HepG2 (cell line): ENCODE measurements around the gene CD300A. TPM values are rescaled to one million over a fixed set of nuclear protein-coding genes. Genes with fewer than 3 reads are reported as not detected.

Experiments
- ATAC-seq: fragments of 200-7000 bp; cut with Tn5 transposase; 3 replicates; pipeline ENCODE4 v1.9.1; 2020; ENCODE audit warnings: mild to moderate bottlenecking, moderate library complexity
- BruUV-seq: library from RNA; stranded (reverse); fragments of 400-500 nt; replicated peaks from 2 replicates; lab custom pipeline; 2021; lab: Mats Ljungman, UMichigan
- CTCF ChIA-PET: fragments of 300-600 bp; formaldehyde crosslinking; extraction: SDS; loops from one replicate; lab custom pipeline; 2021; ENCODE audit warnings: low total read pairs, inconsistent platforms, low intra/inter-chr PET ratio; lab: Yijun Ruan, JAX
- POLR2A ChIA-PET: fragments of 350-600 bp; sonication (Branson Sonifier 250); formaldehyde crosslinking; loops from one replicate; lab custom pipeline; 2020; ENCODE audit warnings: antibody characterized with exemption, inconsistent platforms; lab: Yijun Ruan, JAX
- DNase-seq: peaks from one replicate; pipeline ENCODE4 v3.0.0-alpha.2; 2015; ENCODE audit warnings: low spot score
- FAIRE-seq: peaks from 3 replicates; lab custom pipeline; 2011; peaks lifted over from hg19 to GRCh38; lab: Jason Lieb, UNC
- H2AFZ ChIP-seq: one replicate; pipeline ENCODE4 v1.6.1; 2011; ENCODE audit warnings: low read length, inconsistent platforms
- H3K27ac ChIP-seq: fragments of 300-600 bp; 3 replicates; pipeline ENCODE4 v1.8.0; 2011; ENCODE audit warnings: mixed run types, mild to moderate bottlenecking, mixed read lengths, low read length, inconsistent platforms; ENCODE audit not compliant: insufficient read depth; ENCODE audit errors: extremely low read length
- H3K27me3 ChIP-seq, 2 experiments: fragments of 200-600 bp in 1 of 2; 2 replicates in 1 of 2; 3 replicates in 1 of 2; pipeline versions ENCODE4 v1.6.0 to v1.8.0; 2011; ENCODE audit warnings: low read length in 2 of 2, mild to moderate bottlenecking in 2 of 2, moderate library complexity in 2 of 2, inconsistent platforms in 1 of 2; ENCODE audit not compliant: insufficient read depth in 2 of 2, control insufficient read depth in 1 of 2
- H3K36me3 ChIP-seq, 2 experiments: fragments of 200-600 bp in 1 of 2; replicated peaks in 1 of 2; 2 replicates in 1 of 2; 3 replicates in 1 of 2; pipeline versions ENCODE4 v1.5.1 to v1.8.0; 2011; ENCODE audit warnings: low read length in 2 of 2, inconsistent platforms in 1 of 2; ENCODE audit not compliant: insufficient read depth in 2 of 2, control insufficient read depth in 1 of 2
- H3K4me1 ChIP-seq: 2 replicates; pipeline ENCODE4 v1.5.1; 2012; ENCODE audit warnings: low read length, inconsistent platforms; ENCODE audit not compliant: insufficient read depth
- H3K4me2 ChIP-seq: 2 replicates; pipeline ENCODE4 v1.6.0; 2011; ENCODE audit warnings: low read depth, low read length, inconsistent platforms
- H3K4me3 ChIP-seq, 3 experiments: fragments of 200-600 bp in 1 of 3; sonication (generic), shearing (Covaris generic) in 1 of 3; replicated peaks in 1 of 3; 2 replicates each; pipeline ENCODE4 v1.5.1; 2011 to 2016; ENCODE audit warnings: low read length in 3 of 3, inconsistent platforms in 2 of 3, low read depth in 2 of 3, mild to moderate bottlenecking in 2 of 3, control low read depth in 1 of 3, mixed read lengths in 1 of 3; ENCODE audit not compliant: insufficient read depth in 1 of 3
- H3K79me2 ChIP-seq: one replicate; pipeline ENCODE4 v1.6.1; 2011; ENCODE audit warnings: low read length, inconsistent platforms; ENCODE audit not compliant: insufficient read depth
- H3K9ac ChIP-seq: 2 replicates; pipeline ENCODE4 v1.6.0; 2011; ENCODE audit warnings: mild to moderate bottlenecking, low read depth, low read length, inconsistent platforms; ENCODE audit not compliant: insufficient read depth
- H3K9me3 ChIP-seq: 2 replicates; pipeline ENCODE4 v1.5.1; 2012; ENCODE audit warnings: mild to moderate bottlenecking, low read length
- H4K20me1 ChIP-seq: 2 replicates; pipeline ENCODE4 v1.6.0; 2011; ENCODE audit warnings: inconsistent platforms, mild to moderate bottlenecking, low read length, moderate library complexity; ENCODE audit not compliant: insufficient read depth
- LRRFIP1 ChIP-seq: sonication (generic); formaldehyde crosslinking; conservative IDR thresholded peaks from 2 replicates; pipeline ENCODE4 v1.4.0; 2020; ENCODE audit warnings: missing genetic modification reagents
- MLX ChIP-seq: IDR thresholded peaks from 2 replicates; pipeline ENCODE4 v1.6.1; 2016
- POLR2A ChIP-seq, 2 experiments: IDR thresholded peaks; 2 replicates each; pipeline ENCODE4 v1.6.1; 2011; ENCODE audit warnings: low read depth in 2 of 2, low read length in 2 of 2, mild to moderate bottlenecking in 1 of 2, moderate library complexity in 1 of 2; ENCODE audit not compliant: insufficient read depth in 1 of 2
- POLR2G ChIP-seq: fragments of 200-400 bp; formaldehyde crosslinking; IDR thresholded peaks from 2 replicates; pipeline ENCODE4 v1.6.1; 2018; ENCODE audit warnings: mild to moderate bottlenecking, low read depth, low read length, moderate library complexity
- TERF1 ChIP-seq: sonication (generic); formaldehyde crosslinking; IDR thresholded peaks from 2 replicates; pipeline ENCODE4 v1.8.0; 2022; ENCODE audit warnings: mild to moderate bottlenecking, missing genetic modification reagents, moderate library complexity
- ZNF354B ChIP-seq: sonication (generic); formaldehyde crosslinking; IDR thresholded peaks from 2 replicates; pipeline ENCODE4 v1.8.0; 2022; ENCODE audit warnings: mild to moderate bottlenecking, missing genetic modification reagents
- ZNF644 ChIP-seq: IDR thresholded peaks from 2 replicates; pipeline ENCODE4 v1.6.1; 2016; ENCODE audit warnings: low read depth
- WGBS: methylation state at CpG from one replicate; pipeline ENCODE4 v1.1.6; 2017; ENCODE audit warnings: low lambda C conversion rate; 5-methylcytosine and 5-hydroxymethylcytosine counted together
- in situ Hi-C: cut with HindIII; loops from 2 replicates; pipeline ENCODE4 v1.10.0; 2017; ENCODE audit warnings: low pct_unique_long_range_greater_than_20kb; ENCODE audit not compliant: extremely low pct_ligation_motif_present
- intact Hi-C: fragments of 100-400 bp; cut with micrococcal nuclease; formaldehyde crosslinking; loops from one replicate; pipeline ENCODE4 v1.10.0; 2022; ENCODE audit not compliant: unreplicated experiment
- polyA plus RNA-seq, 8 experiments: library from polyadenylated mRNA; depleted of rRNA in 3 of 8; stranded (reverse) in 7 of 8; unstranded in 1 of 8; fragments of >200 nt; fragmentation: Illumina TruSeq in 4 of 8; extraction: Trizol in 4 of 8; gene quantifications; 2 replicates each; pipeline versions ENCODE4 v1.2.1 to v1.2.3, GENCODE V29; 2011 to 2016; ENCODE audit warnings: low read depth in 4 of 8, missing spikeins in 1 of 8, mixed read lengths in 1 of 8; ENCODE audit not compliant: insufficient read depth in 1 of 8
- total RNA-seq, 5 experiments: library from RNA; depleted of rRNA; stranded (reverse); fragments of >200 nt; fragmentation: Illumina TruSeq; extraction: Trizol; gene quantifications; 2 replicates each; pipeline ENCODE4 v1.2.3, GENCODE V29; 2016; ENCODE audit warnings: low read depth in 1 of 5

Gene CD300A
- total and polyA plus RNA-seq, 2 of the 13 experiments (the other 11 are each of a cell fraction or from before 2014, with no cell fraction given): not detected

- in situ Hi-C loops: no loop called here
- H3K27ac ChIP-seq: no peak overlapping the region
These were observed 16.2 kb upstream of the CD300A start for GRCh38 chr17:74450231-74450630.

More at GRCh38 chr17:74450231-74450630, 16.2 kb upstream of the CD300A start:
- no peaks in the 10 kb centered on the region for H3K79me2 ChIP-seq
- CTCF ChIA-PET: no interaction called here
- no TSS peak for BruUV-seq
- POLR2A ChIA-PET: interaction anchor here (1.3 to 6.2 kb wide), 4 partner anchors 7 to 33 kb away, joined by 9 to 126 read pairs (median 104); no protein-coding TSS in a partner anchor
- 92% methylated on average over 3 of the region's 3 CpGs for WGBS
- H3K9ac ChIP-seq: no peak overlapping the region
- H3K9me3 ChIP-seq: no peaks in the 10 kb centered on the region
- TF ChIP-seq TERF1 (CRISPR knock-in tag) (no peak), POLR2G (peak; percentile 44; the same call in 1 of the 2 replicates), ZNF354B (CRISPR knock-in tag) (no peak), LRRFIP1 (CRISPR knock-in tag) (no peak), MLX (CRISPR knock-in tag) (no peak), ZNF644 (CRISPR knock-in tag) (no peak), POLR2A (IDR thresholded peaks at IDR 0.05; ENCODE audit: insufficient read depth in 1 of 2, low read depth in 2 of 2, low read length in 2 of 2) (0 out of 4 replicates have a peak, but pooled peaks of 1 of the 2 experiments have one; percentile 43)
- H3K36me3 ChIP-seq: peaks cover 12 to 28% of the 10 kb centered on the region in 2 experiments
- intact Hi-C loops: loop anchor here (10.0 kb wide), 1 partner anchor 245 kb away; the partner anchor contains the start of gene RPL38
- no peak for DNase-seq
- H3K4me3 ChIP-seq: no peak overlapping the region
- no peaks in the 10 kb centered on the region; a peak in 1 of 5 replicates for H3K27me3 ChIP-seq
- H4K20me1 ChIP-seq: no peaks in the 10 kb centered on the region; the same call in 1 of the 2 replicates
- no peak overlapping the region for H3K4me2 ChIP-seq
- ATAC-seq: no peak
- peaks cover 31% of the 10 kb centered on the region for H3K4me1 ChIP-seq
- no peak overlapping the region for H2AFZ ChIP-seq
- FAIRE-seq: no peak
